Stimulated activated naive B cell treated with anti-CD40 and anti-IgM and Interleukin-4, amounts not matched to agents 10 μg/mL and 1 μg/mL and 100 μg/mL, for 72 hours (primary cell): ENCODE data around the gene TRPV5.
A peak's percentile ranks its signal among the peaks of the same experiment; 100 is the strongest.

Experiments
- ATAC-seq, 2 donors: fragments of 150-1000 bp; cut with Tn5 transposase; replicated peaks; 2 replicates each; pipeline ENCODE4 v1.10.0; 2021; ENCODE audit warnings: moderate library complexity in 1 of 2
- DNase-seq: peaks from one replicate; pipeline ENCODE4 v3.0.0; 2021
- H3K27ac Mint-ChIP-seq: one replicate; pipeline ENCODE4 v1.8.0; 2022; ENCODE audit warnings: mild to moderate bottlenecking, mixed read lengths
- H3K27me3 Mint-ChIP-seq, 2 donors: one replicate each; pipeline ENCODE4 v1.8.0; 2022; ENCODE audit warnings: mixed read lengths in 2 of 2
- H3K36me3 Mint-ChIP-seq, 2 donors: one replicate each; pipeline ENCODE4 v1.8.0; 2022; ENCODE audit warnings: mixed read lengths in 2 of 2, mild to moderate bottlenecking in 1 of 2
- H3K4me1 Mint-ChIP-seq, 2 donors: one replicate each; pipeline ENCODE4 v1.8.0; 2022; ENCODE audit warnings: mixed read lengths in 2 of 2, mild to moderate bottlenecking in 1 of 2
- H3K4me3 Mint-ChIP-seq, 2 donors: one replicate each; pipeline ENCODE4 v1.8.0; 2022; ENCODE audit warnings: mild to moderate bottlenecking in 2 of 2, mixed read lengths in 2 of 2, moderate library complexity in 1 of 2
- H3K9me3 Mint-ChIP-seq, 2 donors: one replicate each; pipeline ENCODE4 v1.8.0; 2022; ENCODE audit warnings: mixed read lengths in 2 of 2, mild to moderate bottlenecking in 1 of 2

Gene TRPV5

GRCh38 chr7:142894985-142895593 is 38.5 kb downstream of the TRPV5 start:
- no peak overlapping the region for H3K4me3 Mint-ChIP-seq
- peaks cover 0 to 4% of the 10 kb centered on the region in 2 donors for H3K4me1 Mint-ChIP-seq
- H3K27ac Mint-ChIP-seq, result no peak overlapping the region
- H3K9me3 Mint-ChIP-seq, result no peaks in the 10 kb centered on the region
- DNase-seq (no peak), ATAC-seq (no peak)
- H3K27me3 Mint-ChIP-seq, result peaks cover 0 to 31% of the 10 kb centered on the region in 2 donors
- H3K36me3 Mint-ChIP-seq, result no peaks in the 10 kb centered on the region

DNA sequence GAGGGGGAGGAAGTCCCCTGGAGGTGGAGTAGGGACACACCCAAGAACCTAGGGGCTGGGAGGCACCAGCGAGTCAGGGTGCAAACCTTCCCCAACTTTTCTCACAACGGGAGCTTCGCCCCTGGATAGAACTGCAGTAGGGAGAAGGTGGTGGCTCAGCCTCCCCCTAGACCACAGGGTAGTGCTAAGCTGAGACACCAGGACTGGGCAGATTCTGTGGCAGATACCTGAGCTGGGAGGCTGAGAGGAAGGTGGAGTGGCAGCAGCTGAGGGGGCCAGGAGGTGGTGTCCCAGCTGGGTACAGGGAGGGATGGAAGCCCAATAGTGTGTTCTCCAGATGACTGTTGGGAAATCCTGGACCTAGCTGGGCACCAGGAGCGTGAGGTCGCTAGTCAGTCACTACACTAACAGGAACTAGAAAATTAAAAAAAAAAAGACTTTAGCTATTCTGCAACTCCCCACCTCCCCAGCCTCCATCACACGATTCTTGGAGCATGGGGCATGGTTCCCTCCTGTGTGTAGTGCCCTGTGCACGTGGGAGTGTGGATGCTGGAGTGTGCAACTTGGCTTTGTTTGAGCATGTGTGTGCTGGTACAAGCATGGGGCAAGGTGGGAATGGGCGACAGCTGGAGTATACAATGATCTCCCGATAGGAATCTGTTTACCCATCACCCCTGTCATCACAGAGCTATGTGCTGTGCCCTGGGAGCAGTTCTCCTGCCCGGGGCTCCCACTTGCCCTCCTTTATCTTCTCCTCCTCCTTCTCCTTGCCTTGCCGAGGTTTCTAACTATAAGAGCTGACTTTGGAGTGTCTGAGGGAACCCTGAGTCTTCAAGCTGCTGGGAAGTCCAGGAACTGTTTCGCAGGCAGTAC is 39.2 kb downstream of the TRPV5 start:
- DNase-seq, result no peak
- Mint-ChIP-seq H3K4me1 (peaks cover 0 to 4% of the 10 kb centered on the region in 2 donors), H3K4me3 (no peak overlapping the region), H3K36me3 (no peaks in the 10 kb centered on the region), H3K27me3 (peaks cover 0 to 27% of the 10 kb centered on the region in 2 donors), H3K9me3 (no peaks in the 10 kb centered on the region), H3K27ac (no peak overlapping the region)
- no peak for ATAC-seq

- no peaks in the 10 kb centered on the region for H3K9me3 Mint-ChIP-seq
- peaks cover 0 to 22% of the 10 kb centered on the region in 2 donors for H3K27me3 Mint-ChIP-seq
- no peak for DNase-seq
- no peaks in the 10 kb centered on the region for H3K36me3 Mint-ChIP-seq
- H3K4me3 Mint-ChIP-seq, result no peak overlapping the region
- H3K4me1 Mint-ChIP-seq, result peaks cover 0 to 4% of the 10 kb centered on the region in 2 donors
- no peak for ATAC-seq
- no peak overlapping the region for H3K27ac Mint-ChIP-seq
Observed at GRCh38 chr7:142892951-142893350, 40.6 kb downstream of the TRPV5 start.

GRCh38 chr7:142891490-142892082 is 42.0 kb downstream of the TRPV5 start:
- DNase-seq (no peak), ATAC-seq (no peak)
- H3K36me3 Mint-ChIP-seq, result no peaks in the 10 kb centered on the region
- peaks cover 0 to 14% of the 10 kb centered on the region in 2 donors for H3K27me3 Mint-ChIP-seq
- H3K27ac Mint-ChIP-seq, result no peak overlapping the region
- peaks cover 0 to 4% of the 10 kb centered on the region in 2 donors for H3K4me1 Mint-ChIP-seq
- H3K4me3 Mint-ChIP-seq, result no peak overlapping the region
- no peaks in the 10 kb centered on the region for H3K9me3 Mint-ChIP-seq

DNA sequence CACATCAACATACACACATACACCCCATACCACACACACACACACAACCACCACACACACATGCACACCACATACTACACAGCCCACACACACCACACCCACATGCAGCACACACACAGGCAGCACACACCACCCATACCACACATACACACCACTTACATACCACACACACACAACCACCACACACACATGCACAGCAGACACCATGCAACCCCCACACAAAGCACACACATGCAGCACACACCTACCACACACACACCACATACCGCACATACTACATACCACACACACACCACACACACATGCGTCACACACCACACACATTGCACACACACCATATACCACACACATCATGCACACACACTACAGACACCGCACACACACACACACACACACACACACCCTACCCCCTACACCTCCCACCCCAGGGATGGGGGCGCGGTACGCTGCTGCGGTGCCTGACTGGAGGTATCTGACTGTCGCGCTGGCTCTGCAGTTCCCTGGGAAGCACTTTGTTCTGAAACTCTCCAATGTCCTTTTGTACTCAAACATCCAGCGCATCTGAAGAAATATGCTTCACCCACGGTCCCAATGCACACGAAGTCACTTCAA is 42.6 kb downstream of the TRPV5 start:
- Mint-ChIP-seq H3K27ac (no peak overlapping the region), H3K27me3 (peaks cover 0 to 10% of the 10 kb centered on the region in 2 donors), H3K4me1 (peaks cover 0 to 4% of the 10 kb centered on the region in 2 donors), H3K9me3 (no peaks in the 10 kb centered on the region), H3K4me3 (no peak overlapping the region), H3K36me3 (no peaks in the 10 kb centered on the region)
- DNase-seq (no peak), ATAC-seq (no peak)

DNA sequence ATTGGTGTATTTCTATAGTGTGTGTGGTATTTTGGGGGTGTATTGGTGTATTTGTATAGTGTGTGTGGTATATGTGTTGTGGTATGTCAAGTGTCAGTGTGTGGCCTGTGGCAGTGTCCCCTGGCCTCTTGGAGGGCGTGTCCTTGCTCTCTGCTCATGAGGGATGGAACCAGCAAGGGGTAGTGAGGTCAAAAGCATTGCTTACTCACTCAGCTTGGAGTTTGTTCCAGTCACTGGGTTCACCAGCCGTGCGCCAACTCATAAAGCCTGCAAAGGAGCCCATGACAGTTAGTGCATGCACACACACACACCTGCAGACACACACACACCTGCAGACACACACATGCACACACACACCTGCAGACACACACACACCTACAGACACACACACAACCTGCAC is 43.7 kb downstream of the TRPV5 start:
- DNase-seq (no peak), ATAC-seq (no peak)
- H3K4me1 Mint-ChIP-seq, result peaks cover 0 to 4% of the 10 kb centered on the region in 2 donors
- no peak overlapping the region for H3K27ac Mint-ChIP-seq
- H3K4me3 Mint-ChIP-seq, result no peak overlapping the region
- H3K36me3 Mint-ChIP-seq, result no peaks in the 10 kb centered on the region
- no peaks in the 10 kb centered on the region for H3K9me3 Mint-ChIP-seq
- H3K27me3 Mint-ChIP-seq, result peaks cover 0 to 10% of the 10 kb centered on the region in 2 donors

DNA sequence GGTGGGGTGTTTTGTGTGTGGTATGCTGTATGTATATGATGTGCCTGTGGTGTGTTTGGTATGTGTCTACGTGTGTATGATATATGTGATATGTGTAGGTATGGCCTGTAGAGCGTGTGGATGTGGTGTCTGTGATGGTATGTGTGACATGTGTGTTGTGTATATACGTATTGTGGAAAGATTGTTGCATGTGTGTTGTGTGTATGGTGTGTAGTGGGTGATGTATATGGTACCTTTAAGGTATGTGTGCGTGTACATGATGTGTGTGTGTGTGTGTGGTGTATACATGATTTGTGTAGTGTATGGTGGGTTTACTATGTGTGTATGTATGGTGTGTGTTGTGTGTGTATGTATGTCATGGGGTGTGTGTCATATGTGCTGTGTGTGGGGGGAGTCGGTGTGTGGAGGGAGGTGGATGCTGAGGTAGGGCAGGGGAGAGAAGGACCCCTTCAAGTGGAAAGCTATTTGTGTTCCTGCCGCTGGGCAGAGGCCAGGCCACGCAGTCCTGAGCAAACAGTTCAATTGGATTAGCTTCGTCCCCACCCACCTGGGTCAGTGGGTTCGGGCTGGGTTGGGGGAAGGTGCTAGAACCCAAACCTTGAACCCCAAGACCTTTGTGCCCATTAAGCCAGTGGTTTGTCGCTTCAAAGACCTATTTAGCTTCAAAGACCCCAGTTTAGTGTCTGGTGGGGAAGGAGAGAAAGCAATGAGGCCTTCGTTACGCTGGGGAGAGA is 46.1 kb downstream of the TRPV5 start:
- Mint-ChIP-seq H3K4me3 (no peak overlapping the region), H3K9me3 (no peaks in the 10 kb centered on the region), H3K36me3 (no peaks in the 10 kb centered on the region), H3K27me3 (peaks cover 0 to 10% of the 10 kb centered on the region in 2 donors), H3K27ac (no peak overlapping the region), H3K4me1 (peaks cover 4 to 8% of the 10 kb centered on the region in 2 donors)
- DNase-seq (no peak), ATAC-seq (no peak)

DNA sequence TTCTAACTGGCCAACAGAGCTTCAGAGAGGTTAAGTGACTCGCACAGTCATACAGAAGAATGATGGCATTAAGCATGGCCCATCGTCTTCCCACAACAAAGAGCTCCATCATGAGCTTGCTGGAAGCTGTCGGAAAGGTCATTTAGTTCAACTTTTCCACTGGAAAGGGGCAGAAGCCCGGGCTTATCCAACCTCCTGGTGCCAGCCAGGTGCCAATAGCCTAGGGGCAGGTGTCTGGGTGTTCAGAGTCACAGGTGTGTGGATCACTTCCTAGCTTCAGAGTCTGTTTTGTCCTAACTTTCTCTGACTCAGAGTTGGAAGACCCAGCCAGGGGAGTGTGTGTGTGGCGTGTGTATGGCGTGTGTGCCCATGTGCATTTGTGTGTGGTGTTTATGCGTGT is 46.7 kb downstream of the TRPV5 start:
- Mint-ChIP-seq H3K4me1 (peaks cover 7 to 8% of the 10 kb centered on the region in 2 donors), H3K9me3 (no peaks in the 10 kb centered on the region), H3K36me3 (no peaks in the 10 kb centered on the region), H3K27ac (no peak overlapping the region), H3K27me3 (peaks cover 0 to 10% of the 10 kb centered on the region in 2 donors), H3K4me3 (no peak overlapping the region)
- DNase-seq (no peak), ATAC-seq (no peak)

DNA sequence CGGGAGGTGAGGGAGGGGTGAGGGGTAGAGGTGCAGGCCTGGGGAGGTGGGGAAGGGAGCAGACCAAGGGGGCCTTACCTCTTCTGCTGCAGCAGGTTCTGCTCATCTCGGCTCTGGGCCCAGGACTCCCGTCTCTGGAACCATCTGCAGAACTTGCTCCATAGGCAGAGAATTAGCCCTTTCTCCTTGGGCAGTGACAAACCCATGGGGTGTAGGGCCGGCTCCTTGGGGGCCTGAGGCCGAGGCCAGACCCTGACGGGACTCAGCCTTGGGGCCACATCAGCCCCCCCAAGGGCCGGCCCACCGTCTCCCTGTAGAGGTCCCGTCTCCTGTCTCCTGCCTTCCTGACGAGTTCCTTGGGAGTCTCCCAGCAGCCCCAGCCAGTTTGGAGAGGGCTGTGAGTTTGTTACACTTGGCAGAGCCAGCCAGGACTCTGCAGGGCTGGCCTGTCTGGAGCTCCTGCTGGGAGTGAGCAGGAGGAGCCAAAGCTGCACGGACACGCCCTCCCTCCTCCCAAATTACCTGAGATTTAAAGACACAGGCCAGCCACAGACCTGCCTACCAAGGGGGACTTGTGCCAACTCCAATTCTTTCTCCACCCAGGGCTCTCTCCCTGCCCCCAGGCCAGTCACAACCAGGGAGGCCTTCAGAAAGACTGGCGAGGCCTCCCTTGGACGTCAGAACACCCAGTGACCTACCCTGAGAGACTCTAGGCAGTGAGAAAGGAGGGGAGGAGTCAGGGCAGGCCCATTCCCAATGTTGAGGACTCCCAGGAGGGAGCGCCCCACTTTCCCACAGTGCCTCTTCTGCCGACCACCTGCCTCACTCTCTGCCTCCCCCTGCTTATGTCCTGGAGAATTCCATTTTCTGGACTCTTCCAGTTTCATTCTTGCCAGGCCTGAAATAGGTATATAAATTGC is 48.0 kb downstream of the TRPV5 start, which contains the start of gene TRPV6:
Gene TRPV6 (minus strand): TSS at position 435 of the 920 bp plus-strand sequence.
- Mint-ChIP-seq H3K36me3 (no peaks in the 10 kb centered on the region), H3K9me3 (no peaks in the 10 kb centered on the region), H3K27ac (peak within 1 kb of the TSS; percentile 9), H3K4me1 (peaks cover 7 to 8% of the 10 kb centered on the region in 2 donors), H3K4me3 (no peak within 1 kb of the TSS), H3K27me3 (peaks cover 0 to 4% of the 10 kb centered on the region in 2 donors)
- no peak for ATAC-seq
- DNase-seq, result no peak

DNA sequence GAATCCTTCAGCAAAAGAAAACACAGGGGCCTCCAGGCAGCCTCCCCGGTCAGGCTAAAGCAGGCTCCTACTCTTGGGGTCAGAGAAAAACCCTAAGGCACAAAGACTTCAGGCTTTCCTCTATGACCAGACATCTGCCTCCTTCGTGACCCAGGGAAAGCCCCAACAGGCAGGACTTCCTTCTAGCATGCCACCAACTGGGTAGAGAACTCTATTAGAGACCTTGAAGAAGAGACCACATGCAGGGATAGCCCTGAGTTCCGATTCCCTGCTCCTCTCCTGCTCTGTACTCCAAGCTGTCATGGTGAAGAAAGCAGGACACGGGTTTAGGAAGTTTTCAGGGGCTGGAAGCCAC is 49.3 kb downstream of the TRPV5 start:
- DNase-seq (no peak), ATAC-seq (peak; percentile 65 to 85)
- peaks cover 6 to 8% of the 10 kb centered on the region in 2 donors for H3K27me3 Mint-ChIP-seq
- no peaks in the 10 kb centered on the region for H3K9me3 Mint-ChIP-seq
- no peak overlapping the region for H3K4me3 Mint-ChIP-seq
- H3K36me3 Mint-ChIP-seq, result no peaks in the 10 kb centered on the region
- peaks cover 7 to 8% of the 10 kb centered on the region in 2 donors for H3K4me1 Mint-ChIP-seq
- H3K27ac Mint-ChIP-seq, result no peak overlapping the region

DNA sequence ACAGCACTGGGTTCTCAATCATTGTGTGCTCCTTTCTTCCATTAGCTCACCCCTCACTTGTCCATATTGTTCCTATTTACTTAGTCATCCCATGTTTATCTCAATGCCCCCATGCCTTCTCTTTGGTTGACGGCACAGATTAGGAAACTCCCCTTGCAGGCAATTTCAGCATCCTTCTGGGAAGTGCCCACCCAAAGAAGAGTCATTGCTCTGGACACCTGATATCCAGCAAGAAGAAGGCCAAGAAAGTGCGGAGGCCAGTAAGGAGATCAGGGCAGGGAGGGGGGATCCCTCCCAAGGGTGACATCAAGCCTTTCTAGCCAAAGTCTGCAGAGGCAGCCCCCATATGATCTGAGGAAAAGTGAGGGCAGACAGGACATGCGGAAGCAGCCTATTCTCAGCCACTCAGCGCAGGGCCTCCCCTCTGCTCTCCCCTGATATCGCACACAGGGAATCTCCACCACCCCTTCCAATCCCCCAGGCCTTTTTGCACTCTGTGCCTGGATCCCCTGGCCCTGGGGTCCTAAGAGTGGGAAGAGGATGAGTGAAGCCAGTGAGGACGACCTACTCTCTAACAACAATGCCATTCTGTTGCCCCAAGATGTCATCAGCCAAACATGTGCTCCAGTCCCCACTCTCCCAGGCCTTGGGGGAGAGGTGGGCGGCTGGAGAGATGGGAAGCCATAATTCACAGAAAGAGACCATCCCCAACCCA is 49.8 kb downstream of the TRPV5 start:
- H3K36me3 Mint-ChIP-seq, result no peaks in the 10 kb centered on the region
- H3K4me3 Mint-ChIP-seq, result no peak overlapping the region
- H3K27ac Mint-ChIP-seq, result no peak overlapping the region
- DNase-seq, result no peak
- no peaks in the 10 kb centered on the region for H3K9me3 Mint-ChIP-seq
- ATAC-seq, result no peak
- peaks cover 8% of the 10 kb centered on the region in 2 donors for H3K27me3 Mint-ChIP-seq
- peaks cover 7 to 8% of the 10 kb centered on the region in 2 donors for H3K4me1 Mint-ChIP-seq

DNA sequence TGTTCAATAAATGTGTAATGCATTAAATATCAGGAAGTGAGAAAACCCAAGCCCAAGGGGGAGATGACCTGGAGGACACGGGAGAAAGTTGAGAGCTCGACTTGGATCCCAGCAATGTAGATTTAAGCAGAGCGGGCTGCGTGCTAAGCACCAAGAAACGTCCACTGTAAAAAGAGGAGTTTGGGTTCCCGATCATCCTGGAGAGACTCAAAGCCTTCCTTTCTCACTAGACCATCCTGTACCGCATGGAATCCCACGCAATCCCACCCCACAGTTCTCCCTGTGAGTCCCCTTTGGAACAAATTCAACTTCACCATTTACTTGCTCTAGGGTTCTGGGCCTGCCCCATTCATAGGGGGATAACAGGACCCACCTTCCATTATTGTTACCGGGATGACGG is 50.4 kb downstream of the TRPV5 start:
- DNase-seq (no peak), ATAC-seq (no peak)
- no peaks in the 10 kb centered on the region for H3K9me3 Mint-ChIP-seq
- H3K36me3 Mint-ChIP-seq, result no peaks in the 10 kb centered on the region
- no peak overlapping the region for H3K27ac Mint-ChIP-seq
- peaks cover 8% of the 10 kb centered on the region in 2 donors for H3K27me3 Mint-ChIP-seq
- peaks cover 7 to 8% of the 10 kb centered on the region in 2 donors for H3K4me1 Mint-ChIP-seq
- no peak overlapping the region for H3K4me3 Mint-ChIP-seq

GRCh38 chr7:142882338-142882678 is 51.2 kb downstream of the TRPV5 start:
- DNase-seq (no peak), ATAC-seq (no peak)
- H3K36me3 Mint-ChIP-seq, result no peaks in the 10 kb centered on the region
- H3K27ac Mint-ChIP-seq, result no peak overlapping the region
- peaks cover 7 to 8% of the 10 kb centered on the region in 2 donors for H3K4me1 Mint-ChIP-seq
- H3K27me3 Mint-ChIP-seq, result peaks cover 6 to 8% of the 10 kb centered on the region in 2 donors
- no peaks in the 10 kb centered on the region for H3K9me3 Mint-ChIP-seq
- no peak overlapping the region for H3K4me3 Mint-ChIP-seq
